ENCODE results near the gene TPI1. TPM values are rescaled to one million over a fixed set of nuclear protein-coding genes. Genes with fewer than 3 reads are reported as not detected.

The TPI1 gene
- total and polyA plus RNA-seq, 2 of the 8 experiments (the other 6 are each of a cell fraction or from before 2014, with no cell fraction given), result 910 to 3,018 TPM

GRCh38 chr12:6837370-6838060, 29.8 kb upstream of the TPI1 start:
- H3K36me3 ChIP-seq (ENCODE audit: control insufficient read depth in 2 of 4, insufficient read depth in 4 of 4, low read length in 3 of 4), result peaks cover 22 to 55% (median 40%) of the 10 kb centered on the region in 4 experiments
- no peak overlapping the region for H2AFZ ChIP-seq (ENCODE audit: low read length)
- peaks cover 6 to 8% of the 10 kb centered on the region in 2 experiments for H4K20me1 ChIP-seq (replicated peaks in 1 of 2; ENCODE audit: control insufficient read depth in 1 of 2, insufficient read depth in 2 of 2, low read length in 2 of 2)
- H3K9me3 ChIP-seq (ENCODE audit: insufficient read depth in 2 of 2, low read depth in 1 of 2, low read length in 1 of 2), result no peaks in the 10 kb centered on the region
- H3K4me1 ChIP-seq (replicated peaks in 1 of 4; ENCODE audit: control insufficient read depth in 3 of 4, insufficient read depth in 4 of 4, low read length in 3 of 4), result peaks cover 0 to 3% (median 2%) of the 10 kb centered on the region in 4 experiments; a peak in 1 of 7 replicates
- DNase-seq (ENCODE audit: low read depth in 1 of 2, low spot score in 2 of 2), result no peak
- ChIA-PET CTCF (ENCODE audit: partially characterized antibody) (interaction anchor here (0.8 to 23.7 kb wide), 10 partner anchors 4 to 84 kb away, joined by 3 to 532 read pairs (median 30); partner anchors contain the start of genes CD4, CDCA3, GNB3 and GPR162), POLR2A (ENCODE audit: partially characterized antibody) (interaction anchor here (1.3 to 27.1 kb wide), 5 partner anchors 6 to 106 kb away, joined by 3 to 588 read pairs (median 388); partner anchors contain the start of genes C12orf57, CDCA3, GNB3 and GPR162)
- no peak overlapping the region for H3K4ac ChIP-seq (replicated peaks; ENCODE audit: insufficient read length, low read depth, low read length)
- no peak for FAIRE-seq
- H3K14ac ChIP-seq (ENCODE audit: insufficient read length), result no peak overlapping the region
- H3K23me2 ChIP-seq (ENCODE audit: low read depth, low read length), result no peaks in the 10 kb centered on the region
- H2AK5ac ChIP-seq (ENCODE audit: low read depth, low read length), result no peak overlapping the region
- no peak overlapping the region; the same call in 1 of the 2 replicates for H3K27ac ChIP-seq (ENCODE audit: low read depth, low read length)
- H3K79me1 ChIP-seq (ENCODE audit: low read depth, low read length), result no peaks in the 10 kb centered on the region
- no peak overlapping the region for H3K4me3 ChIP-seq (ENCODE audit: extremely low read depth in 1 of 4, insufficient read depth in 2 of 4, low read depth in 3 of 4, low read length in 4 of 4)
- no peak overlapping the region for H2BK12ac ChIP-seq (ENCODE audit: low read depth, low read length)
- H2BK120ac ChIP-seq (replicated peaks; ENCODE audit: low read depth, low read length), result no peak overlapping the region
- no peak overlapping the region; the same call in 1 of the 2 replicates for H2BK5ac ChIP-seq (ENCODE audit: low read depth, low read length)
- no peak overlapping the region for H4K5ac ChIP-seq (ENCODE audit: insufficient read length, low read depth, low read length)
- H3K27me3 ChIP-seq (replicated peaks in 1 of 4; ENCODE audit: control insufficient read depth in 3 of 4, extremely low read depth in 1 of 4, insufficient read depth in 3 of 4, low read length in 3 of 4), result no peaks in the 10 kb centered on the region
- H3K56ac ChIP-seq (replicated peaks; ENCODE audit: insufficient read length, low read depth, low read length), result no peak overlapping the region
- H3K18ac ChIP-seq (ENCODE audit: extremely low read depth, low read length), result no peak overlapping the region
- no peak overlapping the region for H2BK20ac ChIP-seq (ENCODE audit: low read length)
- H4K8ac ChIP-seq (ENCODE audit: extremely low read depth, insufficient read depth, low read length), result no peak overlapping the region
- H3K23ac ChIP-seq (ENCODE audit: insufficient read length), result no peak overlapping the region
- no peak overlapping the region for H3K4me2 ChIP-seq (ENCODE audit: insufficient read depth in 1 of 2, low read depth in 2 of 2, low read length in 2 of 2)
- no peak for TF ChIP-seq EP300 (IDR thresholded peaks at IDR 0.05; ENCODE audit: borderline replicate concordance in 1 of 2, low read depth in 2 of 2, low read length in 2 of 2)
- no peak for TF ChIP-seq SAP30 (IDR thresholded peaks at IDR 0.05; ENCODE audit: insufficient read depth, insufficient replicate concordance, low read length)
- TF ChIP-seq POU5F1 (IDR thresholded peaks at IDR 0.05; ENCODE audit: low read depth, low read length), result no peak
- no peak for TF ChIP-seq FOSL1 (IDR thresholded peaks at IDR 0.05; ENCODE audit: insufficient read depth, low read depth, low read length)
- no peak for TF ChIP-seq GTF2F1 (IDR thresholded peaks at IDR 0.05; ENCODE audit: borderline replicate concordance, low read depth, low read length)
- TF ChIP-seq CTCF (IDR thresholded peaks at IDR 0.05; ENCODE audit: control extremely low read depth in 1 of 3, insufficient read depth in 1 of 3, low read depth in 1 of 3, low read length in 3 of 3), result no peak
- H2BK15ac ChIP-seq (ENCODE audit: low read length), result no peak overlapping the region
- no peak overlapping the region for H3K9ac ChIP-seq (replicated peaks in 1 of 4; ENCODE audit: extremely low read depth in 1 of 4, low read depth in 3 of 4, low read length in 3 of 4)
- H3K79me2 ChIP-seq (ENCODE audit: control insufficient read depth in 1 of 2, insufficient read depth in 2 of 2, low read length in 2 of 2), result no peaks in the 10 kb centered on the region
- no peak overlapping the region for H4K91ac ChIP-seq (replicated peaks; ENCODE audit: insufficient read length, low read length)
- WGBS, 2 experiments (ENCODE audit: extremely low coverage in 1 of 2, insufficient coverage in 1 of 2, insufficient read length in 1 of 2, insufficient replicate concordance in 2 of 2, low coverage in 1 of 2, low lambda C conversion rate in 2 of 2, missing lambda C conversion rate in 1 of 2), result 94% methylated on average over 26 of the region's 26 CpGs; no CpG with 5 or more reads in 1 of the 2 experiments

Measured in H1 (cell line).